Transverse colon (tissue), 4 donors: Measurements from ENCODE around the gene INO80C.

Experiments
- CTCF ChIP-seq, 5 experiments: fragments of 200-600 bp in 3 of 5; fragments of 450-650 bp in 2 of 5; sonication (generic) in 3 of 5; IDR thresholded peaks; 1 replicate in 2 of 5; 2 replicates in 3 of 5; pipeline ENCODE4 v1.5.1; 2016 to 2017; ENCODE audit warnings: antibody characterized with exemption in 5 of 5, inconsistent platforms in 3 of 5, mild to moderate bottlenecking in 2 of 5, moderate library complexity in 1 of 5
- EP300 ChIP-seq: sonication (generic); formaldehyde crosslinking; IDR thresholded peaks from one replicate; pipeline ENCODE4 v1.6.1; 2017; ENCODE audit warnings: antibody characterized with exemption, low read depth
- POLR2A ChIP-seq: fragments of 450-650 bp; IDR thresholded peaks from one replicate; pipeline ENCODE4 v1.6.1; 2016; ENCODE audit warnings: antibody characterized with exemption, mild to moderate bottlenecking, moderate library complexity
- POLR2AphosphoS5 ChIP-seq, 3 donors: sonication (generic); formaldehyde crosslinking; IDR thresholded peaks; one replicate each; pipeline ENCODE4 v1.6.1; 2016; ENCODE audit warnings: antibody characterized with exemption in 3 of 3

GRCh38 chr18:35516351-35516750, 18.6 kb upstream of the INO80C start:
- TF ChIP-seq CTCF (IDR thresholded peaks at IDR 0.05) = no peak
- TF ChIP-seq EP300 = no peak
- no peak for TF ChIP-seq POLR2A
- no peak for TF ChIP-seq POLR2AphosphoS5 (IDR thresholded peaks at IDR 0.05)
